GM23338 (cell line): ENCODE measurements around the gene SMIM12. TPM values are rescaled to one million over a fixed set of nuclear protein-coding genes. Genes with fewer than 3 reads are reported as not detected.

ENCODE experiments used
- ATAC-seq: fragments of 200-7000 bp; cut with Tn5 transposase; 3 replicates; pipeline ENCODE4 v1.9.1; 2020
- DNase-seq: peaks from one replicate; pipeline ENCODE4 v3.0.0-alpha.2; 2015; ENCODE audit warnings: low spot score
- H2AFZ ChIP-seq: fragments of 200-600 bp; sonication (generic); 2 replicates; pipeline ENCODE4 v1.8.0; 2016; ENCODE audit warnings: antibody characterized with exemption, mild to moderate bottlenecking, moderate library complexity
- H3F3A ChIP-seq: fragments of 200-600 bp; sonication (generic); replicated peaks from 2 replicates; pipeline ENCODE4 v1.8.0; 2017; ENCODE audit warnings: antibody characterized with exemption, mixed run types, low read depth
- H3K27ac ChIP-seq: fragments of 200-600 bp; sonication (generic); 2 replicates; pipeline ENCODE4 v1.6.1; 2016; ENCODE audit warnings: low read depth
- H3K27me3 ChIP-seq: fragments of 200-600 bp; sonication (generic); 2 replicates; pipeline ENCODE4 v1.8.0; 2016; ENCODE audit warnings: mild to moderate bottlenecking, mixed run types, moderate library complexity; ENCODE audit not compliant: insufficient read depth
- H3K36me3 ChIP-seq: fragments of 200-600 bp; sonication (generic); 2 replicates; pipeline ENCODE4 v1.8.0; 2016; ENCODE audit warnings: mild to moderate bottlenecking; ENCODE audit not compliant: insufficient read depth
- H3K4me1 ChIP-seq: fragments of 200-600 bp; sonication (generic); 2 replicates; pipeline ENCODE4 v1.8.0; 2016; ENCODE audit warnings: mild to moderate bottlenecking, moderate library complexity; ENCODE audit not compliant: insufficient read depth
- H3K4me2 ChIP-seq: fragments of 200-600 bp; sonication (generic); 2 replicates; pipeline ENCODE4 v1.7.1; 2017; ENCODE audit warnings: mixed run types
- H3K4me3 ChIP-seq: fragments of 200-600 bp; sonication (generic); 2 replicates; pipeline ENCODE4 v1.6.1; 2016; ENCODE audit warnings: mixed run types
- H3K79me2 ChIP-seq: fragments of 200-600 bp; sonication (generic); replicated peaks from 2 replicates; pipeline ENCODE4 v1.8.0; 2017; ENCODE audit warnings: mild to moderate bottlenecking; ENCODE audit not compliant: insufficient read depth
- H3K9me2 ChIP-seq: fragments of 200-600 bp; sonication (generic); 2 replicates; pipeline ENCODE4 v1.8.0; 2017; ENCODE audit not compliant: insufficient read depth
- H4K20me1 ChIP-seq: fragments of 200-600 bp; sonication (generic); replicated peaks from 2 replicates; pipeline ENCODE4 v1.8.0; 2017; ENCODE audit warnings: mild to moderate bottlenecking; ENCODE audit not compliant: insufficient read depth
- H3K27ac Mint-ChIP-seq: 2 replicates; pipeline ENCODE4 v1.8.0; 2020; ENCODE audit warnings: inconsistent platforms, mild to moderate bottlenecking, moderate library complexity, mixed read lengths
- H3K27me3 Mint-ChIP-seq: 3 replicates; pipeline ENCODE4 v1.8.0; 2022; ENCODE audit warnings: low read depth, mild to moderate bottlenecking, moderate library complexity, mixed read lengths, inconsistent platforms; ENCODE audit not compliant: insufficient read depth, poor library complexity
- H3K36me3 Mint-ChIP-seq: 3 replicates; pipeline ENCODE4 v1.8.0; 2021; ENCODE audit warnings: low read depth, mild to moderate bottlenecking, inconsistent platforms, moderate library complexity, mixed read lengths
- H3K4me1 Mint-ChIP-seq: 3 replicates; pipeline ENCODE4 v1.8.0; 2020; ENCODE audit warnings: mild to moderate bottlenecking, inconsistent platforms, mixed read lengths
- H3K4me3 Mint-ChIP-seq: 3 replicates; pipeline ENCODE4 v1.8.0; 2021; ENCODE audit warnings: moderate library complexity, mild to moderate bottlenecking, inconsistent platforms, mixed read lengths
- H3K9me3 Mint-ChIP-seq: 3 replicates; pipeline ENCODE4 v1.8.0; 2020; ENCODE audit warnings: moderate library complexity, mild to moderate bottlenecking, inconsistent platforms, mixed read lengths
- CREB1 ChIP-seq: fragments of 250-450 bp; sonication (Bioruptor Pico); IDR thresholded peaks from 2 replicates; pipeline ENCODE4 v1.5.0; 2020; ENCODE audit warnings: low read depth, mild to moderate bottlenecking, moderate library complexity
- CTCF ChIP-seq, 2 experiments: fragments of 200-600 bp in 1 of 2; sonication (generic) in 1 of 2; conservative IDR thresholded peaks; 2 replicates each; pipeline versions ENCODE4 v1.5.1 to v1.6.1; 2016 to 2017; ENCODE audit warnings: antibody characterized with exemption in 2 of 2, low read depth in 2 of 2, mild to moderate bottlenecking in 2 of 2, moderate library complexity in 1 of 2
- EZH2phosphoT487 ChIP-seq: fragments of 200-600 bp; sonication (generic); IDR thresholded peaks from one replicate; pipeline ENCODE4 v1.8.1; 2018; ENCODE audit warnings: antibody characterized with exemption; ENCODE audit not compliant: unreplicated experiment
- JUNB ChIP-seq: IDR thresholded peaks from one replicate; pipeline ENCODE4 v1.6.1; 2016; ENCODE audit warnings: antibody characterized with exemption; ENCODE audit not compliant: unreplicated experiment
- ZNF331 ChIP-seq: fragments of 250-450 bp; sonication (Bioruptor Pico); IDR thresholded peaks from 2 replicates; pipeline ENCODE4 v1.5.0; 2020; ENCODE audit warnings: low read depth, mild to moderate bottlenecking, moderate library complexity
- ZNF462 ChIP-seq: fragments of 250-450 bp; sonication (Bioruptor Pico); IDR thresholded peaks from 2 replicates; pipeline ENCODE4 v1.5.0; 2020; ENCODE audit warnings: mild to moderate bottlenecking, moderate library complexity
- polyA plus RNA-seq: library from polyadenylated mRNA; unstranded; fragments of >200 nt; fragmentation: Nextera tagmentation; extraction: Ambion mirVana; gene quantifications from 2 replicates; pipeline ENCODE4 v1.2.1, GENCODE V29; 2016
- total RNA-seq: library from RNA; depleted of rRNA; stranded (reverse); fragments of >200 nt; shearing (Covaris generic); gene quantifications from 2 replicates; pipeline ENCODE4 v1.2.3, GENCODE V29; 2014
- TF ChIP-seq, protein P1 (sequence below): IDR thresholded peaks from 2 replicates; pipeline ENCODE4 v1.6.1; 2016; ENCODE audit warnings: antibody characterized with exemption

SMIM12 gene
- total and polyA plus RNA-seq, 2 experiments from 2014 or later, result 22.7 to 25.3 TPM

- Mint-ChIP-seq H3K4me1 (no peaks in the 10 kb centered on the region), H3K27ac (no peak overlapping the region), H3K27me3 (peaks cover 3% of the 10 kb centered on the region), H3K36me3 (no peaks in the 10 kb centered on the region), H3K9me3 (no peaks in the 10 kb centered on the region), H3K4me3 (no peak overlapping the region)
- Histone ChIP-seq H4K20me1 (no peaks in the 10 kb centered on the region), H3K9me2 (no peaks in the 10 kb centered on the region), H3K4me1 (no peaks in the 10 kb centered on the region), H3K27ac (no peak overlapping the region), H3K79me2 (no peaks in the 10 kb centered on the region), H3K4me3 (no peak overlapping the region), H3K27me3 (no peaks in the 10 kb centered on the region), H3K4me2 (no peak overlapping the region), H3F3A (no peaks in the 10 kb centered on the region), H3K36me3 (no peaks in the 10 kb centered on the region), H2AFZ (no peak overlapping the region)
- no peak for ATAC-seq
- DNase-seq, result no peak
- no peak for TF ChIP-seq CTCF (conservative IDR thresholded peaks at IDR 0.05; ENCODE audit: low read depth in 2 of 2)
- no peak for TF ChIP-seq ZNF331 (CRISPR knock-in tag)
Observed at GRCh38 chr1:34827341-34827941, 32.1 kb downstream of the SMIM12 start.

DNA sequence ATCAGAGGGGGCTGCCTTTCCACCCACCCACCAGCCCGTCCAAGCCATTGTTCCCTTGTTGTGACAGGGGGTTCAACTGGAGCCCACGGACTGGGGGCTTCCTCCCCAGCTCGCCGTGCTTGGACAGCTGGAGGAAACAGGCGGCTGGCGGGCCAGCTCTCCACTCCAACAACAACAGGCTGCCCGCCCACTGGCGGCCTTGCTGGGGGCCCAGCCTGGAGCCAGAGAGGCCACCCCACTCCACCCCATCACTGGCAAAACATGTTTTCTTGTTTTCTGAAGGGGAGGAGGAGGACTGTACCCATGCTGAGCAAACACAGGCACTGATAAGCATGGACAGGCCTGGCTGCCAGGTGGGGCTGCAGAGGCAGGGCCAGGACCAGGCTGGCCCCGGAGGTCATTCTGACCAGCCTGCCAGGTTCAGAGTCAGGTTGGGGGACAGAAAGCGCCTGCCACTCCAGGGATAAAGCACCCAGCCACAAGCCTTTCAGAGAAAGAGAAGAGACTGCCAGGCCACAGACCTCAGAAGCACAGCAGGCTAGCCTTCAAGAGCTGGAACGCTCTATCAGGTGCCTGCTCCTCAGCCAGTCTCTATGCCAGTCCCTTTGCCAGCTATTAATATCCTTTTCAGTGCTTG is 34.0 kb downstream of the SMIM12 start:
- no peaks in the 10 kb centered on the region for H3K4me1 Mint-ChIP-seq
- no peak overlapping the region for H3K27ac Mint-ChIP-seq
- Histone ChIP-seq H4K20me1 (no peaks in the 10 kb centered on the region), H3K79me2 (no peaks in the 10 kb centered on the region), H3K27me3 (no peaks in the 10 kb centered on the region), H3K4me1 (no peaks in the 10 kb centered on the region), H3K9me2 (no peaks in the 10 kb centered on the region), H3K36me3 (no peaks in the 10 kb centered on the region), H2AFZ (no peak overlapping the region), H3F3A (no peaks in the 10 kb centered on the region), H3K4me2 (no peak overlapping the region), H3K4me3 (no peak overlapping the region), H3K27ac (no peak overlapping the region)
- H3K4me3 Mint-ChIP-seq, result no peak overlapping the region
- DNase-seq, result no peak
- ATAC-seq, result peak; percentile 56; the same call in 2 of the 3 replicates
- peaks cover 3% of the 10 kb centered on the region for H3K27me3 Mint-ChIP-seq
- TF ChIP-seq JUNB (no peak), EZH2phosphoT487 (no peak), ZNF462 (CRISPR knock-in tag) (no peak), CREB1 (no peak), CTCF (conservative IDR thresholded peaks at IDR 0.05; ENCODE audit: low read depth in 2 of 2) (no peak)
- TF ChIP-seq, protein P1, sequence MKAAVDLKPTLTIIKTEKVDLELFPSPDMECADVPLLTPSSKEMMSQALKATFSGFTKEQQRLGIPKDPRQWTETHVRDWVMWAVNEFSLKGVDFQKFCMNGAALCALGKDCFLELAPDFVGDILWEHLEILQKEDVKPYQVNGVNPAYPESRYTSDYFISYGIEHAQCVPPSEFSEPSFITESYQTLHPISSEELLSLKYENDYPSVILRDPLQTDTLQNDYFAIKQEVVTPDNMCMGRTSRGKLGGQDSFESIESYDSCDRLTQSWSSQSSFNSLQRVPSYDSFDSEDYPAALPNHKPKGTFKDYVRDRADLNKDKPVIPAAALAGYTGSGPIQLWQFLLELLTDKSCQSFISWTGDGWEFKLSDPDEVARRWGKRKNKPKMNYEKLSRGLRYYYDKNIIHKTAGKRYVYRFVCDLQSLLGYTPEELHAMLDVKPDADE, result no peak
- no peaks in the 10 kb centered on the region for H3K9me3 Mint-ChIP-seq
- no peaks in the 10 kb centered on the region for H3K36me3 Mint-ChIP-seq
